ENCODE measurements around the gene TRPM3.
"Not testable (repeated sequence)": the region's sequence is repeated elsewhere in the genome, so short reads cannot be mapped to it uniquely, and the experiment has no call there.

The TRPM3 gene

DNA sequence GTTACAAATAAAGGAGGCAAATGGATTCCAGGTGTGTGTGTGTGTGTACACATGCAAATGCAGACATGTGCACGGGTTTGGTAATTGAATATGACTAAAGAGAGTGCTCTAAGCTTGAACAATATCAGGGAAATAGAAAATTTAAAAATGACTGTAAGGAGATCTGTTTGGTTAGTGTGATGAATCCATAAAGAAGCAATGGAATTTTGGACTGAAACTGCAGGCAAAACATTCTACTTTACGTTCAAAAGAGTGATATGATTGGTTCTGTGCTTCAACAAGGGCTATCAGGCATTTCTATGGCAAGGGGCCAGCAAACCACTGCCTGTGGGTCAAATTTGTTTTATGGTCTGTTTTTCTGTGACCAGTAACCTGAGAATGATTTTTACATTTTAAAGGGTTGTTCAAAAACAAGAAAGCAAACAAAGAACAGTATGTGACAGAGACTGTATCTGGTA lies 374.1 kb downstream of the TRPM3 start:
- no peaks in the 10 kb centered on the region for H3K27me3 ChIP-seq (ENCODE audit: control insufficient read depth in 5 of 5, insufficient read depth in 4 of 5, low read length in 5 of 5)
- no peak overlapping the region for H3K9ac ChIP-seq (ENCODE audit: low read length in 5 of 5)
- H3K4me3 ChIP-seq (ENCODE audit: low read depth in 1 of 5, low read length in 5 of 5), result no peak overlapping the region
- H3K9me3 ChIP-seq (ENCODE audit: control insufficient read depth in 5 of 5, low read length in 5 of 5), result no peaks in the 10 kb centered on the region
- no peak overlapping the region for H3K27ac ChIP-seq (ENCODE audit: low read depth, low read length)
- H3K4me1 ChIP-seq (ENCODE audit: control insufficient read depth in 5 of 5, insufficient read depth in 5 of 5, low read length in 5 of 5), result peaks cover 0 to 7% (median 0%) of the 10 kb centered on the region in 5 donors
- no peaks in the 10 kb centered on the region for H3K36me3 ChIP-seq (ENCODE audit: control insufficient read depth in 5 of 5, insufficient read depth in 5 of 5, low read length in 5 of 5)

- peaks cover 0 to 7% (median 0%) of the 10 kb centered on the region in 5 donors for H3K4me1 ChIP-seq (ENCODE audit: control insufficient read depth in 5 of 5, insufficient read depth in 5 of 5, low read length in 5 of 5)
- H3K9ac ChIP-seq (ENCODE audit: low read length in 5 of 5), result no peak overlapping the region
- no peak overlapping the region for H3K4me3 ChIP-seq (ENCODE audit: low read depth in 1 of 5, low read length in 5 of 5)
- no peak overlapping the region for H3K27ac ChIP-seq (ENCODE audit: low read depth, low read length)
- H3K9me3 ChIP-seq (ENCODE audit: control insufficient read depth in 5 of 5, low read length in 5 of 5), result no peaks in the 10 kb centered on the region
- H3K36me3 ChIP-seq (ENCODE audit: control insufficient read depth in 5 of 5, insufficient read depth in 5 of 5, low read length in 5 of 5), result no peaks in the 10 kb centered on the region
- no peaks in the 10 kb centered on the region for H3K27me3 ChIP-seq (ENCODE audit: control insufficient read depth in 5 of 5, insufficient read depth in 4 of 5, low read length in 5 of 5)
These were observed 374.7 kb downstream of the TRPM3 start for GRCh38 chr9:70746760-70747159.

- Histone ChIP-seq H3K27ac (ENCODE audit: low read depth, low read length) (no peak overlapping the region), H3K4me1 (ENCODE audit: control insufficient read depth in 5 of 5, insufficient read depth in 5 of 5, low read length in 5 of 5) (peaks cover 0 to 7% (median 0%) of the 10 kb centered on the region in 5 donors), H3K4me3 (ENCODE audit: low read depth in 1 of 5, low read length in 5 of 5) (no peak overlapping the region), H3K9me3 (ENCODE audit: control insufficient read depth in 5 of 5, low read length in 5 of 5) (no peaks in the 10 kb centered on the region), H3K36me3 (ENCODE audit: control insufficient read depth in 5 of 5, insufficient read depth in 5 of 5, low read length in 5 of 5) (no peaks in the 10 kb centered on the region), H3K27me3 (ENCODE audit: control insufficient read depth in 5 of 5, insufficient read depth in 4 of 5, low read length in 5 of 5) (no peaks in the 10 kb centered on the region), H3K9ac (ENCODE audit: low read length in 5 of 5) (no peak overlapping the region)
These were observed 375.1 kb downstream of the TRPM3 start for GRCh38 chr9:70746316-70746715.

DNA sequence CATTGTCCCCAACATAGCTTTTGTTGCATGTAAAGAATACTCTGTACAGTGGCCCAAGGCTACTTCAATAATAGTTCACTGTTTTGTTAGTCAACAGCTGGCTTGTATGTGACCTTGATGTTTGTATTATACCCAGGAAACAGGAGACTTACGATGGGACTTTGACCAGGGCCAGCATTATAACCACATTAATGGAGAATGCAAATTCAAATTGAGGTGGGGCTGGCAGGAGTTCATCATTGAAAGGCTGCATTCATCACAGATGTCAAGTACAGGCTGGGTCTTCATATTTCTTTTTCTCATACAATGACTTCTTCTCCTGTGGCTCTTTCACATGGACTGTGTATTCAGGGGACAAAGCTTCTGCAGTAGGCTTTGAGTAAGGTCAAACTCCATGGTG lies 396.6 kb downstream of the TRPM3 start:
- not testable (repeated sequence) for H3K27ac ChIP-seq (ENCODE audit: low read depth, low read length); H3K27me3 ChIP-seq (ENCODE audit: control insufficient read depth in 5 of 5, insufficient read depth in 4 of 5, low read length in 5 of 5); H3K36me3 ChIP-seq (ENCODE audit: control insufficient read depth in 5 of 5, insufficient read depth in 5 of 5, low read length in 5 of 5); H3K9ac ChIP-seq (ENCODE audit: low read length in 5 of 5); H3K4me1 ChIP-seq (ENCODE audit: control insufficient read depth in 5 of 5, insufficient read depth in 5 of 5, low read length in 5 of 5); H3K9me3 ChIP-seq (ENCODE audit: control insufficient read depth in 5 of 5, low read length in 5 of 5); H3K4me3 ChIP-seq (ENCODE audit: low read depth in 1 of 5, low read length in 5 of 5)

DNA sequence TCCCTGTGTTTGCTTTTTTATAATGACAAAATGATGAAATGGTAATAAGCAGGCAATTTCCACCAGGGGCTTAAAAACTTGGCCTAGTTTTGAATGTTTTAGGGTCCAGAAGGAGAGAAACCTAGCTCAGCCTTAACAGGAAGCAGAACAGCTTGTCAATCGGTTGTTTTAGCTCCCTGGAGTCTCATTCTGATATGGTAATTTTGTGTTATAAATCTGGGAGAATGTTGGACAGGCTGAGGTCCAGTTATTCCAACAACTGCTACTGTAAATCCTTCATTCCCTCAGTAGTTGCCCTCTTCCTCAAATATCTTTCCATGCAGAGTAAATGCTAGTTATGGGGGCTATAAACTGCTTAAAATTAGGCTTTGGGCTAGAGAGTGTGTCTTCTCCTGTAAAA lies 397.4 kb downstream of the TRPM3 start:
- H3K9me3 ChIP-seq (ENCODE audit: control insufficient read depth in 5 of 5, low read length in 5 of 5); H3K9ac ChIP-seq (ENCODE audit: low read length in 5 of 5); H3K27me3 ChIP-seq (ENCODE audit: control insufficient read depth in 5 of 5, insufficient read depth in 4 of 5, low read length in 5 of 5); H3K4me1 ChIP-seq (ENCODE audit: control insufficient read depth in 5 of 5, insufficient read depth in 5 of 5, low read length in 5 of 5); H3K4me3 ChIP-seq (ENCODE audit: low read depth in 1 of 5, low read length in 5 of 5); H3K27ac ChIP-seq (ENCODE audit: low read depth, low read length); H3K36me3 ChIP-seq (ENCODE audit: control insufficient read depth in 5 of 5, insufficient read depth in 5 of 5, low read length in 5 of 5): not testable (repeated sequence)

- not testable (repeated sequence) for H3K4me3 ChIP-seq (ENCODE audit: low read depth in 1 of 5, low read length in 5 of 5); H3K4me1 ChIP-seq (ENCODE audit: control insufficient read depth in 5 of 5, insufficient read depth in 5 of 5, low read length in 5 of 5); H3K9me3 ChIP-seq (ENCODE audit: control insufficient read depth in 5 of 5, low read length in 5 of 5); H3K27ac ChIP-seq (ENCODE audit: low read depth, low read length); H3K9ac ChIP-seq (ENCODE audit: low read length in 5 of 5); H3K36me3 ChIP-seq (ENCODE audit: control insufficient read depth in 5 of 5, insufficient read depth in 5 of 5, low read length in 5 of 5); H3K27me3 ChIP-seq (ENCODE audit: control insufficient read depth in 5 of 5, insufficient read depth in 4 of 5, low read length in 5 of 5)
These were observed 414.6 kb downstream of the TRPM3 start for GRCh38 chr9:70706797-70707196.

DNA sequence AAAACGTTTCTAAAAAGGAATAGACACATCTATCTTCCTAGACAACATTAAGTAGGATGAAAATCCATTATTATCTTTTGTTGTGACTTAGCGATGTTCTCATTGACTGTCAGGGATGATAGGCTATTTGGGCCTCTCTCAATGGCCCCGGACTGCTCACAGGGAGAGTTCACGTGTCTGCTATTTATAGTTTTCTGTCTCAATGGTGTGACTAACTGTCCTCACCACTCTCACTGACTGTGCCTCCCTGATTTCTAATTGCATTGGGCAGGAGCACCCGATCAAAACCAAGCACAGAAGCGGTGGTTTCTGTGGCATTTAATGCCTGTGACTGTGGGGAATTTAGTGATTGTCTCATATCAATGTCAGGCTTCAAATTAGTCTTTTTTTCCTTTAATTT lies 420.3 kb downstream of the TRPM3 start:
- Histone ChIP-seq H3K4me3 (ENCODE audit: low read depth in 1 of 5, low read length in 5 of 5) (no peak overlapping the region), H3K9me3 (ENCODE audit: control insufficient read depth in 5 of 5, low read length in 5 of 5) (no peaks in the 10 kb centered on the region), H3K27me3 (ENCODE audit: control insufficient read depth in 5 of 5, insufficient read depth in 4 of 5, low read length in 5 of 5) (no peaks in the 10 kb centered on the region), H3K4me1 (ENCODE audit: control insufficient read depth in 5 of 5, insufficient read depth in 5 of 5, low read length in 5 of 5) (no peaks in the 10 kb centered on the region), H3K27ac (ENCODE audit: low read depth, low read length) (no peak overlapping the region), H3K36me3 (ENCODE audit: control insufficient read depth in 5 of 5, insufficient read depth in 5 of 5, low read length in 5 of 5) (no peaks in the 10 kb centered on the region), H3K9ac (ENCODE audit: low read length in 5 of 5) (no peak overlapping the region)

GRCh38 chr9:70696694-70697335 lies 424.6 kb downstream of the TRPM3 start:
- Histone ChIP-seq H3K4me1 (ENCODE audit: control insufficient read depth in 5 of 5, insufficient read depth in 5 of 5, low read length in 5 of 5) (peaks cover 0 to 8% (median 7%) of the 10 kb centered on the region in 5 donors), H3K9me3 (ENCODE audit: control insufficient read depth in 5 of 5, low read length in 5 of 5) (no peaks in the 10 kb centered on the region), H3K27me3 (ENCODE audit: control insufficient read depth in 5 of 5, insufficient read depth in 4 of 5, low read length in 5 of 5) (no peaks in the 10 kb centered on the region), H3K27ac (ENCODE audit: low read depth, low read length) (no peak overlapping the region), H3K36me3 (ENCODE audit: control insufficient read depth in 5 of 5, insufficient read depth in 5 of 5, low read length in 5 of 5) (no peaks in the 10 kb centered on the region), H3K9ac (ENCODE audit: low read length in 5 of 5) (no peak overlapping the region), H3K4me3 (ENCODE audit: low read depth in 1 of 5, low read length in 5 of 5) (no peak overlapping the region)

GRCh38 chr9:70694758-70695157 lies 426.7 kb downstream of the TRPM3 start:
- no peak overlapping the region for H3K9ac ChIP-seq (ENCODE audit: low read length in 5 of 5)
- no peak overlapping the region for H3K4me3 ChIP-seq (ENCODE audit: low read depth in 1 of 5, low read length in 5 of 5)
- no peak overlapping the region for H3K27ac ChIP-seq (ENCODE audit: low read depth, low read length)
- no peaks in the 10 kb centered on the region for H3K9me3 ChIP-seq (ENCODE audit: control insufficient read depth in 5 of 5, low read length in 5 of 5)
- H3K4me1 ChIP-seq (ENCODE audit: control insufficient read depth in 5 of 5, insufficient read depth in 5 of 5, low read length in 5 of 5), result peaks cover 0 to 8% (median 7%) of the 10 kb centered on the region in 5 donors
- H3K36me3 ChIP-seq (ENCODE audit: control insufficient read depth in 5 of 5, insufficient read depth in 5 of 5, low read length in 5 of 5), result no peaks in the 10 kb centered on the region
- no peaks in the 10 kb centered on the region for H3K27me3 ChIP-seq (ENCODE audit: control insufficient read depth in 5 of 5, insufficient read depth in 4 of 5, low read length in 5 of 5)

- Histone ChIP-seq H3K4me3 (ENCODE audit: low read depth in 1 of 5, low read length in 5 of 5) (no peak overlapping the region), H3K4me1 (ENCODE audit: control insufficient read depth in 5 of 5, insufficient read depth in 5 of 5, low read length in 5 of 5) (peaks cover 0 to 8% (median 7%) of the 10 kb centered on the region in 5 donors), H3K9ac (ENCODE audit: low read length in 5 of 5) (no peak overlapping the region), H3K9me3 (ENCODE audit: control insufficient read depth in 5 of 5, low read length in 5 of 5) (no peaks in the 10 kb centered on the region), H3K27ac (ENCODE audit: low read depth, low read length) (no peak overlapping the region), H3K27me3 (ENCODE audit: control insufficient read depth in 5 of 5, insufficient read depth in 4 of 5, low read length in 5 of 5) (no peaks in the 10 kb centered on the region), H3K36me3 (ENCODE audit: control insufficient read depth in 5 of 5, insufficient read depth in 5 of 5, low read length in 5 of 5) (no peaks in the 10 kb centered on the region)
These were observed 428.2 kb downstream of the TRPM3 start for GRCh38 chr9:70693186-70693585.

All from subcutaneous abdominal adipose tissue (tissue), 5 donors.